ENCODE data around the gene FHIT.
A peak's percentile ranks its signal among the peaks of the same experiment; 100 is the strongest.

The FHIT gene

DNA sequence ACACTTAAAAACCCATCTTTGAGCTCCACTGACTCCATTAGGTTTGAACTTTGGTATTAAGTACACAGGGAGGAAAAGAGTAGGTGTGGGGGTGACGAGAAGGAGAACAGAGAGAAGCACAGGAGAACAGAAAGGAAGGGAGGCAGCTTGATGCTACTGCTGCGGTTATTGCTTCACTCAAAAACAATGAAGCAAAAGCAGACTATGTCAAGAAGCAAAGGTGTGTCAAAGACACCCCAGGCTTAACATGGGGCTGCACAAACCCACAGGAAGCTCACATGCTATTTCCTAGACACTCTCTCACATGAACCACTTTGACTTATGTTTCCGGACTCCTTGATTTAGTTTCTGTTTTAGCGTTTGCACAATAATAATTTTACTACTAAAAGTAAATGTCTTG is 1240.5 kb downstream of the FHIT start:
- no peak for DNase-seq

GRCh38 chr3:60009931-60010478 is 1241.2 kb downstream of the FHIT start:
- no peak for DNase-seq

DNA sequence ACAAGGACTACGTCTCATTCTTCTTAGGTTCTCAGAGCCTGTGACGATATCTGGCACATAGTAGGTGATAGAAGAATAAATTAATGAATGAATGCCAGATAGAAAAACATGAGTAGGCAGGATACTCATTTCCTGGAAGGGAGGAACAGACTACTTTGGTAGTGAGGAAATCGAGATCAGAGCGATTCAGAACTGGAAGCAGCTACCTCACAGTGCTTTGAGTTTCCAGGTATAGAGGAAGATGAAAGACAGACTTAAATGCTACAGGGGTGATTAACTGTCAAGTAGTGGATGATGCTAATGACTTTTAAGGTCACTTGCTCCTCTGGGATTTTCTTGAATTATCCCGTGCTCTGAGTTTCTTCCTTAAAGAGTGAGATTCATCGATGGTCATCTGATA is 1249.9 kb downstream of the FHIT start:
- DNase-seq: no peak

DNA sequence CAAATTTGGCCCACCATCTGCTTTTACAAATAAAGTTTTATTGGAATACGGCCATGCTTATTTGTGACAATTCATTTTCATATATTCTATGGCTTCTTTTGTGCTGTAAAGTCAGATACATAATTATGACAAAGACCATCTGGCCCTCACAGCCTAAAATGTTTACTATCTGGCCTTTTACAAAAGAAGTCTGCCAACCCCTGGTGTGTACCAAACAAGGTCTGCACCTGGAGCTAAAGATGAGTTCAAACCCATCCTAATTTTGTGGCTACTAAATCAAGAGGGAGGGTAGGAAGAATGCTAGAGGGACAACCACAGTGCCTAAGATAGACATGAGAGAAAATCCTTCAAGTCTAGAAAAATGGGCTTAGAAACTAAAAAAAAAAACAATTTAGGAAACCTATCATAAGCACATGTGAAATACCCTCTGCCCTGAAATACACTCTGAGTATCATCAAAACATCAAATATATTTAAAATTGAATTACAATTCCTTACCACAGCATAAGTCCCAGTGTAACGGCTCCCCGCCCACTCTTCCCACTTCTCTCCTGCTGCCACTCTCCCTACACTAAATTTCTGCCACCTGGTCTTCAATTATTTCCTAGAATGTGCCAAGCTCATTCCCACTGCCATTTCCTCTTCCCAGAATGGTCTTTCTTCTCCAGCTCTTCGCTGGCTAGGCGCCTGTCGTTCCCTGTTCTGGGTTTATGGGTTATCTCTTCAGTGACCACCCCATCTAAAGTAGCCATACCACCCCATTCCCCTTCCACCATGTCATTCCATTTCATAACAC is 1250.7 kb downstream of the FHIT start:
- no peak for DNase-seq

DNA sequence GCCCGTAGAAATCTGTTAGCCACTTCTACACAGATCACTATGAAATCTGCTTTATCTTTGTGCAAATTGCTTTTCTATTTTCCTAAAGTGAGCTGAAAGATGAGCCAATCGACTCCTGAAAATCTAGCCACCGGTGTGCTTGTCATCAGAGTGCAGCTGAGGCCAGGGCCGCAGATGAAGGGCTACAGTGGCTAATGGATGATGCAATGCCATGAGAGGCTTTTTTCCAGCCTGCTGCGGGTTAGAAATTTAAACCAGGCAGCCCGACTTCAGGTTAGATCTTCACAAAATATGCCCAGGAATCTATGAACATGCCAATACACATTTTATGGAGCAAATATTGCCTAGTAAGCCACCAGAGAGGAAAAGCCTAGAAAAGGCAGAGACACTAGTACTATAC is 1253.2 kb downstream of the FHIT start:
- peak; percentile 14 for DNase-seq

- DNase-seq: no peak
Observed at GRCh38 chr3:59997583-59997982, 1253.7 kb downstream of the FHIT start.

DNA sequence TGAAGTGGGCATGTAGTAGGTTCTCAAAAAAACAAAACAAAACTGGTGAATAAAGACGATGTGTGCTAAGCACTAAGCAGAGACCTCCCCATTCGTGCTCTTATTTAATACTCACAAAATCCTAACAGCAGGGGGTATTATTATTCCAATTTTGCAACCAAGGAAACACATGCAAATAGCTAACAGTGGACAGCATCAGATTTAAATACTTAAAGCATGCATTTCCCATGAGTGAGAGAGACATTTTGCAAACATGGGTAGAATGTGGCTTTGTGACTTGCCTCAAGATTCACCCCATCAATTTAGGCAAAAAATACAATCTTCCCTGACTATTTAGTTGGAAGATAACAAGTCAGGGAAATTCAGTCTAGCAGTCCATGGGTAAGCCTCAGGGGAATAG is 1255.2 kb downstream of the FHIT start:
- peak; percentile 34 for DNase-seq

DNA sequence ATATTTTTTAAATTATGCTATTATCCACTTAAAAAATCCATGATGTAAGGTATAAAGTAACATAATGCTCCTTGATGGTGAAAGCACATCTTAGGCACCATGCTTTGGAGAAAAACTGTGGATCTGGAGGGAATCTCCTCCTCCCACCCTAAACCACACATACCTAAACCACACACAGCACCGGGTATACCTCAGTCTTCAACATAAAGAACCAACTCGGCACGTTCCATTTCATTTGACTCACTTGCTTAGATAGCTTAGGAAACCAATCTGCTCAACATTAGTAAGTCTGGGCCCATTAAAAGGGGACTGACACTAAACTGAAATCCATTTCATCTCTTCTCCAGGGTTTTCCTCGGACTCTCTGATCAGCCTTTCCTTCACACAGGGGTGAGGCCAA is 1255.7 kb downstream of the FHIT start:
- peak; percentile 11 for DNase-seq

DNA sequence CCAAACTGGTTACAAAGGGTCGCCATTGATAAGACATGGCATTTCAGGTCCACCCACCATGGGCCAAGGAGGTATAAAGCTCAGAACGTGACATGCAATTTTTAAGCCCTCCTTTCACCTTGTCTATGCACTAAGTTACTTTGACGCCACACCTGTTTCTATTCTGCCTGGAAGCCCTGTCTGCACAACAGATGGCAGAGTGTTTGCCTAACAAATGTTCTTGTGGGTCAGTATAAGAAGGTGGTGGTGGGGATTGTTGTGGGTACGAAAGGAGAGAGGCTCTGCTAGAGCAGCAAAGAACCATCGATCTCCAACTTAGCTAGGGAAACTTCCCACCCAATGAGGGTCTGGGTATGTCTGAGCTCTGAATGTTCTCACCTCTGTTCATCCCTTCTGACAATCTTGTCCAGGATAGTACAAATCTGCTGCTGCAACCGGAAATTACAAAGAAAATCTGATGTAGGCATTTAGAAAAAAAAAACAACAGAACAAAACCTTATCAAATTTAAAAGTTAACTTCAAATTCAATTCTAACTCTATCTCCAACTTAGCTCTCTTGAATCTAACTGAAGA is 1256.4 kb downstream of the FHIT start:
- no peak for DNase-seq

- DNase-seq: no peak
Observed at GRCh38 chr3:59992578-59992977, 1258.7 kb downstream of the FHIT start.

DNA sequence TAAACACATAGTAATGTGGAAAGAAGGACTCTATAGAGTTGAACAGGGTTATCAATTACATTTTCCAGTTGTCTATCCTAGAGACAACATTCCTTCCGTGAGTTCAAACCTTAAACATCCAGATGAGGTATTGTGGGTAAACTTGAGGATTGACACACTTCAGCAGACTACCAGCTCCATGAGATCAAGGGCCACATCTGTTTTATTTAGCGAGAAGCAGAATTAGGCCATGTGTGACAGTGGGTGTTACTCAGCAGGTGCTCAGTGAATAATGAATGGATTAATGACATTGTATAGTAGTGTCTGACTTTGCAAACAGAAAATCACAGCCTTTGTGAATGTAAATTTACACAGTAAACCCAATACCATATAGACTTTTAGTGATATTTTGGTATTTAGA is 1260.3 kb downstream of the FHIT start:
- DNase-seq: no peak

- no peak for DNase-seq
Observed at GRCh38 chr3:59982510-59982909, 1268.7 kb downstream of the FHIT start.

- no peak for DNase-seq
Observed at GRCh38 chr3:59981377-59981776, 1269.9 kb downstream of the FHIT start.

GRCh38 chr3:59980576-59980975 is 1270.7 kb downstream of the FHIT start:
- DNase-seq: no peak

GRCh38 chr3:59979542-59979941 is 1271.7 kb downstream of the FHIT start:
- no peak for DNase-seq

DNA sequence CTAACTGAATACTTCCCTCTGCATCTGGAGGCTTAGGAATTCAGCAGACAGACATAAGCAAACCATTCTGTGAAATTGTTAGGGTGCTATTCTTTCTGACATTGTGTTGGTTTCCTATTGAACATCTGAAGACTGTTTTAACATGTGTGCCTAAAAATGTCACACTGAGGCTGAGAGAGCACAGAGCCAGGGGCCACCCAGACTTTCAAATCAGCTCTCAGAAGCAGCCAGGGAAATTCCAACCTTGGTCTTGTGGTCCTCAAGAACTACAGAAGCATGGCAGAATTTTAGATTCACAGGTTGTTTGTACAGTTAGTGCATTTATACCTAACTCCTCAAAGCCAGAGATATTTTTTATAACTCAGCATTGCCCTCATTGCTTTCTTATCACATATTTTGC is 1272.3 kb downstream of the FHIT start:
- DNase-seq: no peak

- DNase-seq: no peak
Observed at GRCh38 chr3:59970796-59971195, 1280.5 kb downstream of the FHIT start.

GRCh38 chr3:59970376-59970775 is 1280.9 kb downstream of the FHIT start:
- no peak for DNase-seq

DNA sequence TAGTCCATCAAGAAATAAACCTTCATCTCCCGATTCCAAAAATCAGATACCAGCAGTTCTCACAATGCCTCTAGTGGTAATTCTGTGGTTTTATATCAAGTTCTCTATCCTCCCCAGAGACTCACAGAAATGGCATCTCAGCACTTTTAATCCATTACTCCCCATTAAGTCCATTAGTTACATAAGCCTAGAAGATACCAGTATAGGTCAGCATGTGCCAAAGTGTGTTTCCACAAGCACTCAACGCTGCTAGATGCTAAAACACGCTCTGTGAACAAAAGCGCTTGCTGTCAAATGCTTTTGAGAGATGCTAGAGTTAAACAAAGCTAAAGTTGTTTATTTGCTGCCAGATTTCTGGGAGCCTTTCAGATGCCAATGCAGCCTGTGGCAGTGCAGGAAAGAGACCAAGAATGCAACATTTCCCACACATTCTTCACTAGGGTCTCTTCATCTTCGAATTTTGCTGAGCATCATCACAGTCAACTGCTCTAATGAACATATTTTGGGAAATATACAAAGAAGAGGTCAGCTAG is 1282.7 kb downstream of the FHIT start:
- no peak for DNase-seq

DNA sequence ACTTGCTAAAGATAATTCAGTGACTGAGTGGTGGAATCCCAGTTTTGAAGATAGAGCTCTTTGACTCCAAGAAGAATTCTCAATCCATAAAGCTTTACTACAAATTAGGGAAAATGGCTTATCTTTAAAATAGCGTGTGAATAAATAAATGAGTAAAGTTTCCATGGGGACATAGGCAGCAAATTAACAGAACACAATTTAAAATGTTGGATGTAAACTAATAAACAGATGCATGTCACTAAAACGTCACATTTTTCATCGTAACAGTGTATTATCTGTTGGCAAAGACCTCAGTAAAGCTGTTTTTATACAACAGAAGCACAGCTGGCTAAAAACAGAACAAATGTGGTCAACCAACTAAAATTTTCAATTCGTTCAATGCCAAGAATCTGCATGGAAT is 1287.6 kb downstream of the FHIT start:
- no peak for DNase-seq

DNA sequence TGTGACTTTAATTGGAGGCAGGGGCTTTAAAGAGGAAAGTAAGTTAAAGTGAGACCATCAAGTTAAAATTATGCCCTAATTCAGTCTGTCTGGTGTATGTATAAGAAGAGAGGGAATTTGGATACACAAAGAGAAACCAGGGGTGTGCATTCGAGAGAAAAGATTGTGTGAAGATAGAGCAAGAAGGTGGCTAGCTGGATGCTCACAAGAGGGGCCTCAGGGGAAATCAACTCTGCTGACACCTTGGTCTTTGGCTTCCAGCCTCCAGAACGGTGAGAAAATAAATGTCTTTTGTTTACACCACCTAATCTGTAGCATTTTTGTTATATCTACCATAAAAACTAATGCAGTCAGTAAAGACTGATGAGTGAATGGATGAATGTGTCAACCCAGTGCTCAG is 1294.1 kb downstream of the FHIT start:
- no peak for DNase-seq

DNA sequence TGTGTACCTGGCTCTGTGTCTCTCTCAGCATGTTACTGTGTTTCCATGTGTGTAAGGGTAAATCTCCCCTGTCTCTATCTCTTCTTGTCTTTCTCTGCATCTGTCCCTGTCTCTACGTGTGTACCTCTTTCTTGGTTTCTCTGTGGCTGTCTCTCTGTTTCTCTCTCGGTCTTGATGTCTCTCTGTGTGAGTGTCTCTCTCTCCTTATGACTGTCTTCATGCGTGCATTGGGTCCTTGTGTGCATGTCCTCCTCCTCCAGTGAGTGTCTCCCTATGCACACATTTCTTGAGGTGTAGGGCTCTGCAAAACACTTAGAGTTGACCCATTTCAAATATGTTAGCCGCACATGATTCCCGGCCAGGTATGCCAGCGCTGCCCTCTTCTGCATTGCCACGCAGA is 1298.1 kb downstream of the FHIT start:
- no peak for DNase-seq

GRCh38 chr3:59949311-59949710 is 1301.9 kb downstream of the FHIT start:
- no peak for DNase-seq

DNA sequence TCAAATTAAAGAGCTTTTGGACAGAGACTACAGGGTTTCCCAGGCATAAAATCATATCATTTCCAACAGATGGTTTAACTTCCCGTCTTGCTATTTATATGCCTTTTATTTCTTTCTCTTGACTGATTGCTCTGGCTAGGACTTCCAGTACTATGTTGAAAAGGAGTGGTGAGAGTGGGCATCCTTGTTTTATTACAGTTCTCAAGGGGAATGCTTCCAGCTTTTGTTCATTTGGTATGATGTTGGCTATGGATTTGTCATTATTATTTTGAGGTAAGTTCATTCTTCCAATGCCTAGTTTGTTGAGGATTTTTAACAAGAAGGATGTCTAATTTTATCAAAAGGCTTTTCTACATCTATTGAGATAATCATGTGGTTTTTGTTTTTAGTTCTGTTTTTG is 1304.9 kb downstream of the FHIT start:
- no peak for DNase-seq

Measured in fibroblast of skin of right quadriceps (primary cell).